Prostate gland (tissue), 2 donors: ENCODE data around the gene ACOT8. TPM values are rescaled to one million over a fixed set of nuclear protein-coding genes. Genes with fewer than 3 reads are reported as not detected.

Source experiments
- DNase-seq: peaks from one replicate; pipeline ENCODE4 v3.0.0-alpha.2; 2019; ENCODE audit warnings: low spot score
- H3K27ac ChIP-seq, 2 donors: fragments of 200-600 bp; sonication (generic); 2 replicates each; pipeline ENCODE4 v1.5.1; 2017 to 2019
- H3K27me3 ChIP-seq: fragments of 200-600 bp; sonication (generic); replicated peaks from 2 replicates; pipeline ENCODE4 v1.5.1; 2019; ENCODE audit not compliant: insufficient read depth
- H3K36me3 ChIP-seq, 2 donors: fragments of 200-600 bp; sonication (generic); 1 replicate in 1 of 2; 2 replicates in 1 of 2; pipeline versions ENCODE4 v1.5.1 to v1.8.1; 2017 to 2019
- H3K4me1 ChIP-seq: fragments of 200-600 bp; sonication (generic); replicated peaks from 2 replicates; pipeline ENCODE4 v1.5.1; 2019
- H3K4me3 ChIP-seq, 2 donors: fragments of 200-600 bp; sonication (generic); 2 replicates each; pipeline ENCODE4 v1.5.1; 2017 to 2019
- H3K9me3 ChIP-seq: fragments of 200-600 bp; sonication (generic); 2 replicates; pipeline ENCODE4 v1.5.1; 2017
- CTCF ChIP-seq, 4 experiments: fragments of 200-600 bp in 2 of 4; fragments of 450-650 bp in 2 of 4; sonication (generic) in 2 of 4; IDR thresholded peaks; 1 replicate in 3 of 4; 2 replicates in 1 of 4; pipeline ENCODE4 v1.5.1; 2016 to 2019; ENCODE audit warnings: antibody characterized with exemption in 4 of 4, mild to moderate bottlenecking in 2 of 4, moderate library complexity in 2 of 4
- POLR2A ChIP-seq: fragments of 450-650 bp; IDR thresholded peaks from one replicate; pipeline ENCODE4 v1.6.1; 2016; ENCODE audit warnings: antibody characterized with exemption, mild to moderate bottlenecking
- POLR2AphosphoS5 ChIP-seq: sonication (generic); formaldehyde crosslinking; IDR thresholded peaks from one replicate; pipeline ENCODE4 v1.6.1; 2017; ENCODE audit warnings: antibody characterized with exemption
- WGBS: methylation state at CpG from one replicate; pipeline ENCODE4 v1.1.5; 2018; 5-methylcytosine and 5-hydroxymethylcytosine counted together
- intact Hi-C: fragments of 100-400 bp; cut with DNase I; formaldehyde crosslinking; loops from one replicate; pipeline ENCODE4 v1.14.2; 2022
- total RNA-seq, 2 donors: library from RNA; depleted of rRNA; stranded (reverse); fragments of >200 nt; gene quantifications; one replicate each; pipeline ENCODE4 v1.1.0, GENCODE V29; 2016

Gene ACOT8
- total RNA-seq, 2 donors from 2014 or later, result 57.4 to 68.1 TPM

DNA sequence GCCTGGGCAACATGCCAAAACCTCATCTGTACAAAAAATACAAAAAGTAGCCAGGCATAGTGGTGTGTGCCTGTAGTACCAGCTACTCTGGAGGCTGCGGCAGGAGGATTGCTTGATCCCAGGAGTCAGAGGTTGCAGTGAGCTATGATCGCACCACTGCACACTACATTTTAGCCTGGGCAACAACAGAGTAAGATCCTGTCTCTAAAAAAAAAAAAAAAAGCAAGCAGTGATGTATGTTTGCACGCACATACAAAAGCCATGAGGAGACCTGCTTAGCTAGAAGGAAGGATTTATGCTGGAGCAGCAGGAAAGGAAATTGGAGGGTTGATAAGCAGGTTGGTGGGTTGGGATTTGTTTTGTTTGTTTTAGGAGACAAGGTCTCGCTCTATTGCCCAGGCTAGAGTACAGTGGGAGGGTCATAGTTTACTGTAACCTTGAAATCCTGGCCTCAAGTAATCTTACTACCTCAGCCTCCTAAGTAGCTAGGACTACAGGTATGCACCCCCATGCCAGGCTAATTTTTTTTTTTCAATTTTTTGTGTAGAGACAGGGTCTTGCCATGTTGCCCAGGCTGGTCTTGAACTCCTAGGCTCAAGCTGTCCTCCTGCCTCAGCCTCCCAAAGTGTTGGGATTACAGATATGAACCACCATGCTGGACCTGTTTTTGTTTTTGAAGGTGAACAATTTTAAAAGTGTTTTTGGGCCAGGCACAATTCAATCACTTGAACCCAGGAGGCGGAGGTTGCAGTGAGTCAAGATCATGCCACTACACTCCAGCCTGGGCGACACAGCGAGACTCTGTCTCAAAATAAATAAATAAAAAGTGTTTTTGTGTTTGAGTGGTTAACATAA is 4.3 kb upstream of the ACOT8 start:
- no peak overlapping the region for H3K27ac ChIP-seq
- WGBS, result 94% methylated on average over 7 of the region's 7 CpGs
- no peak overlapping the region for H3K4me3 ChIP-seq
- no peaks in the 10 kb centered on the region for H3K9me3 ChIP-seq
- no peaks in the 10 kb centered on the region for H3K36me3 ChIP-seq
- H3K27me3 ChIP-seq, result no peaks in the 10 kb centered on the region
- peaks cover under 1% of the 10 kb centered on the region for H3K4me1 ChIP-seq
- intact Hi-C loops, result no loop called here
- TF ChIP-seq POLR2AphosphoS5, result no peak
- DNase-seq, result no peak

DNA sequence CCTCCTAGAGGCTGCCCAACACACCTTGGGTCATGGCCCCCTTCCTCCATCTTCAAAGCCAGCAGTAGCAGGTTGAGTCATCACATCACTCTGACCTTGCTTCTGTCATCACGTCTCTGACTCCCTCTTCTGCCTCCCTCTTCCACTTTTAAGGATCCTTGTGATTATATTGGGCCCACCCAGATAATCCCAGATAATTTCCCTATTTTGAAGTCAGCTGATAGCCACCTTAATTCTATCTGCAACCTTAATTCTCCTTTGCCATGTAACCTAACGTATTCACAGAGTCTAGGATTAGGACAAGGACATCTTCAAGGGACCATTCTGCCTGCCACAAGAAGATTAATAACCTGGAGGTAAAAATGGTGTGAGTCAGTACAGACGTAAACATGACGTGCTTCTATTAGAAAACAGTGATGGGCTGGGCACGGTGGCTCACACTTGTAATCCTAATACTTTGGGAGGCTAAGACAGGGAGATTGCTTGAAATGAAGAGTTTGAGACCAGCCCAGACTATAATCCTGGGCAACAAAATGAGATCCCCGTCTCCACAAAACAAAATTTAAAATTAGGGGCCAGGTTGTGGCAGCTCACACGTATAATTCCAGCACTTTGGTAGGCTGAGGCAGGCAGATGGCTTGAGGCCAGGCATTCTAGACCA is 3.5 kb upstream of the ACOT8 start:
- TF ChIP-seq POLR2AphosphoS5, result no peak
- no peak for TF ChIP-seq CTCF (IDR thresholded peaks at IDR 0.05)
- no peak for TF ChIP-seq POLR2A
- intact Hi-C loops, result no loop called here
- DNase-seq, result no peak

GRCh38 chr20:45859916-45860315 is 2.7 kb upstream of the ACOT8 start:
- H3K27me3 ChIP-seq, result no peaks in the 10 kb centered on the region
- 94% methylated on average over 5 of the region's 5 CpGs for WGBS
- H3K27ac ChIP-seq, result no peak overlapping the region
- H3K4me1 ChIP-seq, result peaks cover 14% of the 10 kb centered on the region
- no peaks in the 10 kb centered on the region for H3K9me3 ChIP-seq
- no peaks in the 10 kb centered on the region for H3K36me3 ChIP-seq
- TF ChIP-seq POLR2A, result no peak
- no peak for TF ChIP-seq POLR2AphosphoS5
- TF ChIP-seq CTCF (IDR thresholded peaks at IDR 0.05), result no peak
- DNase-seq, result no peak
- intact Hi-C loops, result loop anchor here (5.0 kb wide), 1 partner anchor 38 kb away; no protein-coding TSS in a partner anchor
- no peak overlapping the region for H3K4me3 ChIP-seq

More for the DNA sequence above, 3.5 kb upstream of the ACOT8 start:
- no peaks in the 10 kb centered on the region for H3K36me3 ChIP-seq
- peaks cover 9% of the 10 kb centered on the region for H3K4me1 ChIP-seq
- H3K4me3 ChIP-seq, result no peak overlapping the region
- H3K27ac ChIP-seq, result no peak overlapping the region
- 75% methylated on average over 7 of the region's 7 CpGs for WGBS
- H3K9me3 ChIP-seq, result no peaks in the 10 kb centered on the region
- no peaks in the 10 kb centered on the region for H3K27me3 ChIP-seq

DNA sequence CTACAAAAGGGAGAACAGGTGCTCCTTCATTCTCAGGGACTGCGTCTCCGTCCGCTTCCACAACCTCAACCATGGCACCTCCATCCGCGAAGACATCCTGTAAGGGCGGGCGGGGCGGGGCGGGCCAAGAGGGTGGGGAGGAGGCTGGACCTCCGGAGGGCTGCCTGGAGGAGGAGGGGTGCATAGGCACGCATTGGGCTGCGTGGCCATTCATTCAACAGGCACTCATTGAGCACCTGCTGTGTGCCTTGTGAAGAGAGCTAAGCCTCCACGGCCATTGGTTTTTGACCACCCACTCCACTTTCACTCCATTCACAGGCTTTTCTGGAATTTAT is 657 bp upstream of the ACOT8 start:
- peaks cover 14% of the 10 kb centered on the region for H3K4me1 ChIP-seq
- H3K4me3 ChIP-seq, result peak overlapping the region; percentile 60 to 73
- H3K9me3 ChIP-seq, result no peaks in the 10 kb centered on the region
- 12% methylated on average over 13 of the region's 13 CpGs for WGBS
- DNase-seq, result no peak
- peak overlapping the region; percentile 65 to 70 for H3K27ac ChIP-seq
- no peaks in the 10 kb centered on the region for H3K36me3 ChIP-seq
- no peaks in the 10 kb centered on the region for H3K27me3 ChIP-seq
- intact Hi-C loops, result loop anchor here (5.0 kb wide), 1 partner anchor 36 kb away; no protein-coding TSS in a partner anchor
- TF ChIP-seq POLR2A (no peak), POLR2AphosphoS5 (no peak), CTCF (IDR thresholded peaks at IDR 0.05) (no peak)

DNA sequence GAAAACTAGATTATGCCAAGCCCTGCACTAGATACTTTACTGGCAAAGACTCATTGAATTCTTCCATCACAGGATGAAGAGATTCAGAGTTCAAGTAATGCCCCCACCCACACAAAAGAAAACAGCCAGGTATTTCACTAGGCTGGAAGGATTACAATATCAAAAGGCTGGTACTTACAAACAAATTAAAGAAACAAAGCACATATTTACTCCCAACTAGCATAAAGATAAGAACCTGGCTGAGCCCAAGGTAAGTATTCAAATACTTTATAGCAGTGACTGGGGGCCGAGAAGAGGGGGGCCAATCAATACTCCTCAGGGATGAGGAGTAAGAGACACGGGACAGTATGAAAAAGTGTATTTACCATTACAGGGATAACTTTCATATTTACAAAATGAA is 3.7 kb downstream of the ACOT8 start:
- Histone ChIP-seq H3K36me3 (peaks cover 0 to 4% of the 10 kb centered on the region in 2 donors), H3K9me3 (no peaks in the 10 kb centered on the region), H3K27me3 (no peaks in the 10 kb centered on the region), H3K4me1 (peaks cover 14% of the 10 kb centered on the region), H3K27ac (no peak overlapping the region), H3K4me3 (no peak overlapping the region)
- WGBS, result 57% methylated on average over 2 of the region's 2 CpGs
- TF ChIP-seq POLR2A (no peak), POLR2AphosphoS5 (no peak), CTCF (IDR thresholded peaks at IDR 0.05) (no peak)
- no peak for DNase-seq
- intact Hi-C loops, result no loop called here
